Mammary epithelial cell (primary cell): Measurements from ENCODE around the gene SORCS3.

ENCODE experiments used
- EZH2 ChIP-seq: IDR thresholded peaks from 2 replicates; pipeline ENCODE4 v1.6.1; 2012; ENCODE audit warnings: low read length, inconsistent platforms, borderline replicate concordance
- TF ChIP-seq, protein P1 (sequence below), 2 donors: IDR thresholded peaks in 1 of 2; conservative IDR thresholded peaks in 1 of 2; 2 replicates each; pipeline ENCODE4 v1.5.1; 2011 to 2012; ENCODE audit warnings: inconsistent platforms in 2 of 2, low read length in 2 of 2, mild to moderate bottlenecking in 2 of 2, control low read depth in 1 of 2, low read depth in 1 of 2; ENCODE audit not compliant: insufficient read depth in 1 of 2; ENCODE audit errors: extremely low read depth in 1 of 2

- TF ChIP-seq, protein P1, sequence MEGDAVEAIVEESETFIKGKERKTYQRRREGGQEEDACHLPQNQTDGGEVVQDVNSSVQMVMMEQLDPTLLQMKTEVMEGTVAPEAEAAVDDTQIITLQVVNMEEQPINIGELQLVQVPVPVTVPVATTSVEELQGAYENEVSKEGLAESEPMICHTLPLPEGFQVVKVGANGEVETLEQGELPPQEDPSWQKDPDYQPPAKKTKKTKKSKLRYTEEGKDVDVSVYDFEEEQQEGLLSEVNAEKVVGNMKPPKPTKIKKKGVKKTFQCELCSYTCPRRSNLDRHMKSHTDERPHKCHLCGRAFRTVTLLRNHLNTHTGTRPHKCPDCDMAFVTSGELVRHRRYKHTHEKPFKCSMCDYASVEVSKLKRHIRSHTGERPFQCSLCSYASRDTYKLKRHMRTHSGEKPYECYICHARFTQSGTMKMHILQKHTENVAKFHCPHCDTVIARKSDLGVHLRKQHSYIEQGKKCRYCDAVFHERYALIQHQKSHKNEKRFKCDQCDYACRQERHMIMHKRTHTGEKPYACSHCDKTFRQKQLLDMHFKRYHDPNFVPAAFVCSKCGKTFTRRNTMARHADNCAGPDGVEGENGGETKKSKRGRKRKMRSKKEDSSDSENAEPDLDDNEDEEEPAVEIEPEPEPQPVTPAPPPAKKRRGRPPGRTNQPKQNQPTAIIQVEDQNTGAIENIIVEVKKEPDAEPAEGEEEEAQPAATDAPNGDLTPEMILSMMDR (conservative IDR thresholded peaks at IDR 0.05 in 1 of 2, IDR thresholded peaks at IDR 0.05 in 1 of 2; ENCODE audit: extremely low read depth in 1 of 2, insufficient read depth in 1 of 2, low read depth in 1 of 2, low read length in 2 of 2): no peak
- no peak for TF ChIP-seq EZH2
Observed at GRCh38 chr10:104795411-104795810, 154.3 kb downstream of the SORCS3 start.
